ENCODE results near the gene MLLT6.

DNA sequence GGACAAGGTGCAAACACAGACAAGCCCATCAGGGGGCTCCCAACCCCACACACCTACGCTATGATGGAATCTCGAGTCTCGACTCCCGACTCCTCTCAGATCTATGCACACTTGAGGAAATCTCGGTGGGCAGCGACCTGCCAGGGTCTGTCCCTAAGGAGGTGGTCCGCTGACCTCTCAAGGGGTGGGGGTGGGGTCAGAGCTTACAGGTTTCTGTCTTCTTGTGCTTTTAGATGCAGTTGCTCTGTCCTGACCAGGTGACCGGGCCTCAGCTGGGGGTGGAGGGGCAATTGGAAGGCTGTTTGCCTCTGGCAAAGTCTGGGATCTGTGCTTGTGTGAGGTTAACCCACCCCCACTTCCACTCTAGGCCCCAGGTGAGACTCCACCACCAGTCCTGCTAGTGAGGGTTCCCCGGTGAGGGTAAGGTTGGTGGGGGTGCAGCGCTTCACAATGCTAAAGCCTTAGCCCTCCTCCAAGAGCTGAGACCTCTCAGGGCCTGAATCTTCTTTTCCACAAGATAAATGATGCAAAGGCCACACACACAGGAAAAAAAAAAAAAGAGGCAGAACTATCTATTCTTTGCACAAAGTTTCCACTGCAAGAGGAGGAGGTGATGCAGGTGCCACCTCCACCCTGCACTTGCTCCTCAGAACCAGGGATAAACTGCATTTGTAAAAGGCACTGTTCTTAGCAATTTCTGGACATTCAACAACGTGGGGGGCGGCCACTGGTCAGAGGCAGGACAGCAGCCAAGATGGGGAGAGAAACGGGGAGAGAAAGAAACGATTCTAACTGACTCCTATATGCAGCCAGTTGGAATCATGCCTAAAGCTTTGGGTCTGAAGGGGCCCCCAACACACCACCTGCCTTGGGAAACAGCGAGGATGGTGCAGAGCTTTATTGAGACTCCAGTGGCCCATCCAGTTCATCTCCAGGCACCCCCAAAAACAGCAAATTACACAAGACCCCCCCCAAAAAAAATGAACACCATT is 29.2 kb downstream of the MLLT6 start:
- TF ChIP-seq, protein P1, sequence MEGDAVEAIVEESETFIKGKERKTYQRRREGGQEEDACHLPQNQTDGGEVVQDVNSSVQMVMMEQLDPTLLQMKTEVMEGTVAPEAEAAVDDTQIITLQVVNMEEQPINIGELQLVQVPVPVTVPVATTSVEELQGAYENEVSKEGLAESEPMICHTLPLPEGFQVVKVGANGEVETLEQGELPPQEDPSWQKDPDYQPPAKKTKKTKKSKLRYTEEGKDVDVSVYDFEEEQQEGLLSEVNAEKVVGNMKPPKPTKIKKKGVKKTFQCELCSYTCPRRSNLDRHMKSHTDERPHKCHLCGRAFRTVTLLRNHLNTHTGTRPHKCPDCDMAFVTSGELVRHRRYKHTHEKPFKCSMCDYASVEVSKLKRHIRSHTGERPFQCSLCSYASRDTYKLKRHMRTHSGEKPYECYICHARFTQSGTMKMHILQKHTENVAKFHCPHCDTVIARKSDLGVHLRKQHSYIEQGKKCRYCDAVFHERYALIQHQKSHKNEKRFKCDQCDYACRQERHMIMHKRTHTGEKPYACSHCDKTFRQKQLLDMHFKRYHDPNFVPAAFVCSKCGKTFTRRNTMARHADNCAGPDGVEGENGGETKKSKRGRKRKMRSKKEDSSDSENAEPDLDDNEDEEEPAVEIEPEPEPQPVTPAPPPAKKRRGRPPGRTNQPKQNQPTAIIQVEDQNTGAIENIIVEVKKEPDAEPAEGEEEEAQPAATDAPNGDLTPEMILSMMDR (IDR thresholded peaks at IDR 0.05; ENCODE audit: low read depth, low read length), result peak; percentile 49
- TF ChIP-seq EZH2phosphoT487 (IDR thresholded peaks at IDR 0.05; ENCODE audit: low read depth), result no peak

Measured in OCI-LY3 (cell line).